PFSK-1 (cell line): ENCODE results near the gene GAS7.

ENCODE experiments used
- FOXP2 ChIP-seq: optimal IDR thresholded peaks from 2 replicates; pipeline ENCODE3; 2011; ENCODE audit warnings: borderline replicate concordance, control low read depth, inconsistent platforms; ENCODE audit not compliant: insufficient read depth; ENCODE audit errors: extremely low read length, extremely low read depth
- POLR2AphosphoS5 ChIP-seq: IDR thresholded peaks from 2 replicates; pipeline ENCODE4 v1.6.1; 2012; ENCODE audit warnings: low read depth, mild to moderate bottlenecking, control low read depth, low read length, moderate library complexity
- REST ChIP-seq, 2 experiments: IDR thresholded peaks; 2 replicates each; pipeline versions ENCODE4 v1.6.1 to v1.8.0; 2011 to 2012; ENCODE audit warnings: low read depth in 2 of 2, low read length in 2 of 2, control low read depth in 1 of 2, inconsistent platforms in 1 of 2, mild to moderate bottlenecking in 1 of 2, moderate library complexity in 1 of 2; ENCODE audit not compliant: insufficient read depth in 1 of 2
- SIN3A ChIP-seq: IDR thresholded peaks from 2 replicates; pipeline ENCODE4 v1.6.1; 2012; ENCODE audit warnings: mild to moderate bottlenecking, low read length, moderate library complexity, borderline replicate concordance; ENCODE audit not compliant: insufficient read depth
- TAF1 ChIP-seq: IDR thresholded peaks from 2 replicates; pipeline ENCODE4 v1.6.1; 2012; ENCODE audit warnings: low read length, control low read depth, borderline replicate concordance; ENCODE audit not compliant: insufficient read depth

The GAS7 gene

GRCh38 chr17:9925457-9925856 is 272.9 kb downstream of the GAS7 start:
- no peak for TF ChIP-seq TAF1
- TF ChIP-seq REST (IDR thresholded peaks at IDR 0.05; ENCODE audit: insufficient read depth in 1 of 2, low read depth in 2 of 2, low read length in 2 of 2) = no peak
- TF ChIP-seq POLR2AphosphoS5 = no peak
- no peak for TF ChIP-seq SIN3A
- TF ChIP-seq FOXP2 = no peak

- TF ChIP-seq FOXP2 = no peak
- TF ChIP-seq POLR2AphosphoS5 = no peak
- no peak for TF ChIP-seq TAF1
- no peak for TF ChIP-seq SIN3A
- no peak for TF ChIP-seq REST (IDR thresholded peaks at IDR 0.05; ENCODE audit: insufficient read depth in 1 of 2, low read depth in 2 of 2, low read length in 2 of 2)
These were observed 273.6 kb downstream of the GAS7 start for GRCh38 chr17:9924735-9925191.

- TF ChIP-seq FOXP2 = no peak
- no peak for TF ChIP-seq POLR2AphosphoS5
- no peak for TF ChIP-seq SIN3A
- no peak for TF ChIP-seq TAF1
- TF ChIP-seq REST (IDR thresholded peaks at IDR 0.05; ENCODE audit: insufficient read depth in 1 of 2, low read depth in 2 of 2, low read length in 2 of 2) = no peak
These were observed 276.2 kb downstream of the GAS7 start for GRCh38 chr17:9922012-9922848.

- no peak for TF ChIP-seq REST (IDR thresholded peaks at IDR 0.05; ENCODE audit: insufficient read depth in 1 of 2, low read depth in 2 of 2, low read length in 2 of 2)
- TF ChIP-seq FOXP2 = no peak
- TF ChIP-seq POLR2AphosphoS5 = no peak
- TF ChIP-seq SIN3A = no peak
- no peak for TF ChIP-seq TAF1
These were observed 279.5 kb downstream of the GAS7 start for GRCh38 chr17:9918804-9919352.
